HG03045 (cell line): ENCODE data around the gene KL.

Experiments
- ATAC-seq: cut with Tn5 transposase; IDR thresholded peaks from one replicate; pipeline ENCODE4 v1.9.1; 2021; ENCODE audit warnings: mild to moderate bottlenecking, moderate library complexity; ENCODE audit not compliant: unreplicated experiment

KL gene

GRCh38 chr13:33003458-33004019 lies 12.7 kb upstream of the KL start:
- no peak for ATAC-seq

DNA sequence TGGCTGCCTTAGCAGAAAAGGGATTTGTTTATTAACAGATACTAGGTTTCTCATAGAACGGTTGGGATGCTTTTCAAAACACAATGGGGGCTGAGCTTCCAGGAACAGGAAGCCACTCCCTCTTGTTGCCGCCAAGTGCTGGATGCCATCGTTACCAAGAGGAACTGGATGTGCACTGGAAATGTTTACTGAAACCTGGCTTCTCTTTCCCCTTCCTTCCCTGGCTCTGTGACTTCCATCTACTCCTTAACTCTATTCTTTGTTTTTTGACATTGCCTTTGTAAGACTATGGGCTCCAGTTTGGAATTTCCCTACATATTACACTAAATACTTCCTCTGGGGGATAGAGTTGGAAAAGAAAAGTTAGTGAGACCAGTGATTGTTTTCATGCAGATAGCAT lies 11.7 kb upstream of the KL start:
- no peak for ATAC-seq

DNA sequence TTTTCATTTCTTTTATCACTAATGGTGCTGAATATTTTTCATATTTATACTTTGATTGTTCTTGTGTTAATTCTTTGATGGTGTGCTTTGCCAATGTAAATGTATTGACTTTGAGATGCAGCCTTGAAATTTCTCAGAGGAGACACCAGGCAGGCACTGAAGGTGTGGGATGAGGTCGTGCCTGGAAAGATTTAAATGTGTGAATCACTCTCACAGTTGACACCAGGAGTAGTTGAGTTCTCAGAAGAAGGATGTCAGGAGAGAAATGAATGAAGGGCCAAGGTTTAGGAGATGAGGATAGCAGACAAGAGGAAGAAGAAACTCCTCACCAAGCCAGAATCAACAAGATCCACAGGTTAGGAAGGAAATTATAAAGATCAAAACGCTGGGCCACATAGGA lies 10.1 kb upstream of the KL start:
- no peak for ATAC-seq

DNA sequence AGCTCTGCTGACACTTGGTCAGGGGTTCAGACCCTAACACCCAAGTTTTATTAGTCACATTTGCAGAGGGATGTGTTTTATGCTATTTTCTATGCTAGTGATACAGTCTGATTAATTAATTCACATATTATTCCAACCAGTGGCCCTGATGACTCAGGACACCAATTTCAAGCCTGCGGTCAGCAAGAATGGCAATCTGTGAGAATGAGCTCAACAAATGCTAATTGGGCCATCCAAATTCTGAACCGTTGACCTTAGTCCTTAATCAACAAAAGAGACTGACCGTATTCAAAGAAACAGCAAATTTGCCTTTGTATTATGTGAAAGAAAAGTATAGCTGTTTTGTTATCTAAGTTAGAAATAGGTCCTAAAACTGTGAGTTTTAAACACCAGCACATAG lies 9.6 kb upstream of the KL start:
- ATAC-seq = no peak

- no peak for ATAC-seq
Observed at GRCh38 chr13:33007237-33007636, 9.0 kb upstream of the KL start.

DNA sequence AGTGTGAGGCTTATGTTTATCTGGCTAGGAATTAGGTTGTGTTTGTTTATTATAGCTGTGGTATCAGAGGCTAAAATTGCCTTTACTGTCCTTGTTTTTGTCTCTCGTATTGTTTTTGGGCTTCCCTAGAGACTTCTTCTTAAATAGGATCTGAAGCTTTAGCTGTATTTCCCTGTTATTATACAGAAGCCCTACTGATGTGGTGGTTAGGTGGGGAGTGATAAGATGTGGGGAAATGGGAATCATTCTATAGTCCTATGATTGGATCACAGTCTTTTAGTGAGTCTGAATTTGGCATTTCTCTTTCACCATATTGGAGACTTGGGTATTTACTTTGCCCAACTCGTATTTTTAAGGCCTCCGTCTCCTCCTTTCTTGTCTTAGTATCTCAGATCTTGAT lies 8.3 kb upstream of the KL start:
- ATAC-seq = no peak

DNA sequence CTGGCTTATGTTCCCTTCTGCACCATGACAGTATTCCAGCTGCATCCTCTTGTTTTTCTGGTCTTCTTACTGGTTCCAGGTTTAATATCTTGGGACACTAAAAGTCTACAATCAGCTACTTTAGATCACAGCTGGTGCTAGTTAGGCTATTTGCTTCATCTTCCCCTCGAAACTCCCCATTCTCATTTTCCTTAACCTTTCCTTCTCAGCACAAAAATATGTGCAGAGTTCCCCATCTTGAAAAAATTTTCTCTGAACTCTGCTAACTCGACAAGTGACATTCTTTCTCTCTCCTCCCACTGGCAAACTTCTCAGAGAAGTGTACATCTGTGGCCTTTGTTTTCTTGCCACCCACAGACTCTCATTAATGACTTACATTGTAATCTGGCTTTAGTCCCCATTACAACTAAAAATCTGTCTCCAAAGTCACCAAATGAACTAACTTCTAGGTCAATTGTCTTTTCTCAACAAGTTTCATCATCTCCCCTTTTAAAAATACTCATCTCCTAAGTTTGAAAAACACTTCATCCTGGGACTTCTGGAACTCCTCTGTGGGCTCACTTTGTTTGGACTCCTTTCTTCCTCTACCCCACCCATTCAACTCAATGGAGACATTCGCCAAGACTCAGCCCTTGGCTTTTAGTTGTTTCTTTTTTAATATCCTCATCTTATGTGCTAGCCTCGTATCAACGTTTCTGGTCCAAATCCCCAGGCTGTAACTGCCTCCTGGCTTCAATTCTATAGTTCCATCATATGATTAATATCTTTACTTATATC lies 7.1 kb upstream of the KL start:
- ATAC-seq = no peak

GRCh38 chr13:33011828-33012470 lies 4.3 kb upstream of the KL start:
- no peak for ATAC-seq

- no peak for ATAC-seq
Observed at GRCh38 chr13:33014291-33014690, 1.9 kb upstream of the KL start.

GRCh38 chr13:33015241-33015668 lies 968 bp upstream of the KL start:
- ATAC-seq = no peak

GRCh38 chr13:33015791-33016323 lies 366 bp upstream of the KL start:
- ATAC-seq = peak; percentile 27

DNA sequence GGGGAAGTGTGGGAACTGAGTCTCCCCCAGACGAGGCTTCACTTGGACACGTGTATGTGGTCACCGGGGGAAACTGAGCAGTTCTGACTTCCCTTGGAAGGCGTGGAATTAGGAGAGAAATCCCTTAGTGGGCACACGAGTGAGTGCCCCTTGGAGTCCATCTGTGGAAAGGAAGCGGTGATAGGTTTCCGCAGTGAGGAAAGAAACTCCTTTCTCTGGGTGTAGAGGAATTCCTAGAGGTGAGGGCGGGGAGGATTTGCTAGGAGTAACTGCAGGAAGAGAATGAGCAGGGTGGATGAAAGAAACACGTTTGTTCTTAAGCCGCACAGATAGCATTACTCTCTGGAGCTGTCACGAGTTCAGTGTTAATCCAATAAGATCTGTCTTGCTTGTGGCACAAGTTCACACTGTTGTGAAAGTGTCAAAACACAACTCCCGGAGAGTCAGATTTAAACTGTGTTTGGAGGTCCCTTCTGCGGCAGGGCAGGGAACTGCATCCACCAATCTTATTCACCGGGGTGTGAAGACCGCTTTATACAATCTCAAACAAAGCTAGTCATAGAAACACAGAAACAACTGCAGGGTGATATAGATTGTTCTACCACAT lies 1.2 kb downstream of the KL start:
- ATAC-seq = peak; percentile 63

GRCh38 chr13:33018886-33019285 lies 2.7 kb downstream of the KL start:
- no peak for ATAC-seq

GRCh38 chr13:33022986-33023385 lies 6.8 kb downstream of the KL start:
- ATAC-seq = no peak

DNA sequence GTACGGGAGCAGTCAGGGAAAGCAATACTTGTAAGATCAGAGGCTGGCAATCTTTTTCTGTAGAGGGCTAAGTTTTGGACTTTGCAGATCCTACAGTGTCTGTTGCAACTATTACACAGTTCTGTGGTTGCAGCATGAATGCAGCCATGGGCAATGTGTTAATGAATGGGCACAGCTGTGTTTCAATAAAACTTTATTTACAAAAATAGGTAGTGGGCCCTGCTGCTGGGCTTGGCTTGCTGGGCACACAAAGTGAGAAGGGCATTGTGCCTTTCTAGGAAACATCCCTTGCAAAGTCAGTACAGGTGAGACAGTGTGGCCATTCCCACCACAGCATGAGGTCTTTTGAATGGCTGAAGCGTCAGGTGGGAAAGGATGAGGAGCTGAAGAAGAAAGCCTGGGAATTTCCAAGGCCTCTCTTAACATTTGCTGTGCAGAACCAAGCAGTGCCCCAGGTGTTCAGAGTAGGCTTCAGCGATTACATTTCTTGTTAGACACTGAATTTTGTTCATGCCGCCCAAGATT lies 9.1 kb downstream of the KL start:
- no peak for ATAC-seq

DNA sequence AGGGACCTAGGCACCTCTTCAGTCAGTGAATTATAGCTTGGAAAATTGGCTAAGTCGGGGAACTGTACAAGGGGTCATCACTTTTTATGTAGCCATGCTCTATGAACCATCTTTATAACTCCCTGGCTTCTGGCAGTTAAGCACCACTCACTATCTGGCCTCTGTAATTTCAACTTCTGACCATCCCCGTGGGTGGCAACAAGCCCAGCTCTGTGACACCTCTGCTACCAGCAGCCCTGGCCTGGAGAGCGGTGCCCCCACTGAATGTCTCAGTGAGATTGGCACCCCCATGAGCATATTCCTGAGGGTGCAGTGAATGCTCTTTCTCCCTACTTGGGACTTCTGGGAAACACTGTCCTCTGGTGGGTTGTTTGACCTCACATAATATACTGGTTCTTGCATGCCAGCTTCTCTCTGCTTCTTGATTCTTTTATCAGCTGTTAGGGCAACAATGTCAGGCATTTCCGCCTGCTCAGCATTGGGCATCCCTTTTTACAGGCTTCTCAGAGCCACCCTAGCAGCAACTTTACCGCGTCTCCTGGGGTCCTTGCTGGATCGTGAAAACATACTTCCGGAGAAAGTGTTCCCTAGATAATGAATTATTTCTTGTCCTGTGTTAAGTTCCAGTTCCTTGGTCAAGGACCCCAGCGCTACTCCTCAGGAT lies 10.4 kb downstream of the KL start:
- no peak for ATAC-seq

DNA sequence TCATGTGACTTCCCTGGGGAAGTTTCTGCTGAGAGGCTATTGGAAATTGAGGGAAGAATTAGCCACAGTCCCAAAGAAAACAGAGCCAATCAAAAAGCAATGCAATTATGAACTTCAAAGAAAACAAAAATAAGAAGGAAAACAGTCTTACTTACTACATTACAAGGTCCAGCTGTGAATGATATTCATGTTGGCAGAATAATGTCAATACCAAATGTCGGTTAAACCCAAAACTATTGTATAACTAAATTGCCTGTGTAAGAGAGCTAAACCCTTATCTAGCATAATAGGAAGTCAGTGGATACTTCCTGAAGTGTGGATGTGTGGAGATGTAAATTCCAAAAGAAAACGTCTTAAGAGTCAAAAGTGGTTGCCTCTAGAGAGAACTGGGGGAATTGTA lies 12.4 kb downstream of the KL start:
- ATAC-seq = no peak

DNA sequence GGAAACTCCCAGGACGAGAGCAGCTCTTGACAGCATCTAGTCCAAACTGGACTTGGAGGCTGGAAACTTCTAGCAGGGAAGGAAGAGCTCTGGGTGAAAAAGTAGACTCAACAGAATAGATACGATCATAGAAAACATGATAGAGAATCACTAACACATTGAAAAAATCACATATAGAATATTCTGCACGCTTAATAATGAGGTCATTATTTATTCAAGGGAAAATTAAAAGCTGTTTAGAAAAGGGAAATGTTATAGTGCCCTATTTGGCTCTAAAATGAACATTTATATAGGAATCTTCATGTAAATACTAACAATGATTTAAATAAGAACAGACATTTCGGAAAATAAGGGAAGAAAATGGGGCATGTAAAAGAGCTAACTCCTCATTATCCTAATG lies 15.1 kb downstream of the KL start:
- ATAC-seq = no peak

DNA sequence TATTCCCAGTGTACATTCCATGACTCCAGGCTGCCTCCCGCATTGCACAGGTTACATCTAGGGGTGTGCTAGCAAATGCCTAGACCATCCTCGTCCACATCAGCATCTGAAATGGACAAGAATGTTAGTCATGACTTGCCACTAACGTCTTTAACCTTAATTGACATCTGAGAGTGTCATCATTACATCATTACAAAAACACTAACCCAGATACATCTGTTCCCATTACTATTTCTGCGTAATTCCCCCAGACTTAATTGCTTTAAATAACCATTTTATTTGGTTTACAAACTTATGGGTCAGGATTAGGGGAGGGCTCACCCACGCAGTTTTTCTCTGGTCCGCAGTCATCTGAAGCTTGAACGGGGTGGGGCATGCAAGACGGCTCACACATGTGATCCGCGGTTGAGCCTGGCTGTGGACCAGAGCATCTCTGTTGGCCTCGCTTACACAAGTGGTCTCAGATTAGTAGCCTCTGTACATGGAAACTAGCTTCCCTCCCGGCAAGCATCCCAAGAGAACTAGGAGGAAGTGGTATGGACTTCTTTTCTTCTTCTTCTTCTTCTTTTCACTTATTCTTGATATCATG lies 15.9 kb downstream of the KL start:
- no peak for ATAC-seq

DNA sequence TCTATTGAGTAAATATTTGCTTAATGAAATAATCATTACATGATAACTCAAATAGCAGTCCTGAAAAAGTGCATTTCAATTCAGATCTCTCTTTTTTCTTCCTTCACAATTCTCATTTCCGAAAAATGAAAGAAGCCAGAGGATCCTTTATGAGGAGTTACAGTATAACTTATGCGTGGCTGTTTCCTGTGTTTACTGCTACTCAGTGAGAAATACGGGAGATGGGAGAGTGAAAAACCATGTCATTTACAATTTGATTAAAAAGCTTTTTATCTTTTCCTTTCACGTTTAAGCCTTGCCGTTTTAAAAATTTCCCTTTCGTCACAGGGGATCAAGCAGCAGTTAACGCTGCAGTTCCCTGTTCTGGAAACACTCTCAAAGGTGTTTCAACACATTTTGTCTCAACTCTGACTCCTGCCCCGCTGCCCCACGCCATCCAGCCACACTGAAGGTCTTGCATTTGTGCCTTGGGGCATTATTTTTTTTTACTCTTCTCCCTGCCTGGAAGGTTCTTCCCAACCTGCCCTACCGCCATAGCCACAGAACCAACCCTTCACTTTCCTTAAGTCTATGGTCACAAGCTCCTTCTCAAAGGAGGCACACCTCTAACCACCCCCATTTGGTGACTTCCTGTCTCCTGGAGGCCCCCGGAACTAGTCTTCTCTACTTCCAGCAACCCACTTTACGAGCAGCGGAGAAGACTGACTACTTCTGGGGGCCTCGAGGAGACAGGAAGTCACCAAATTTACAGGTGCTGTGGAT lies 17.0 kb downstream of the KL start:
- peak; percentile 39 for ATAC-seq
